HCT116 (cell line): ENCODE results near the gene PITRM1. TPM values are rescaled to one million over a fixed set of nuclear protein-coding genes. Genes with fewer than 3 reads are reported as not detected.

Source experiments
- ATAC-seq: fragments of 200-7000 bp; cut with Tn5 transposase; 2 replicates; pipeline ENCODE4 v1.9.1; 2020; ENCODE audit warnings: mild to moderate bottlenecking, moderate library complexity
- BruUV-seq: library from RNA; stranded (reverse); fragments of 400-500 nt; replicated peaks from 2 replicates; lab custom pipeline; 2021; lab: Mats Ljungman, UMichigan
- CTCF ChIA-PET: fragments of 300-600 bp; sonication (Branson Sonifier 250); formaldehyde crosslinking; loops from one replicate; lab custom pipeline; 2021; ENCODE audit warnings: antibody characterized with exemption; lab: Charles Lee
- POLR2A ChIA-PET: fragments of 300-600, 350-600 bp; sonication (Branson Sonifier 250); formaldehyde crosslinking; loops from one replicate; lab custom pipeline; 2021; ENCODE audit warnings: antibody characterized with exemption; lab: Charles Lee
- RAD21 ChIA-PET, 2 experiments: fragments of 300-600 bp; sonication (Branson Sonifier 250); formaldehyde crosslinking; loops; one replicate each; lab custom pipeline; 2023; ENCODE audit warnings: low total read pairs in 2 of 2; ENCODE audit not compliant: uncharacterized antibody in 2 of 2, unreplicated experiment in 2 of 2, low non-redundant PET in 1 of 2; lab: Charles Lee
- DNase-seq: peaks from one replicate; pipeline ENCODE4 v3.0.0-alpha.2; 2010; ENCODE audit warnings: low read depth, low spot score
- H2AFZ ChIP-seq: fragments of 200-600 bp; shearing (Covaris generic), sonication (generic); 2 replicates; pipeline ENCODE4 v1.6.1; 2017; ENCODE audit warnings: low read depth, mixed run types, mixed read lengths, antibody characterized with exemption, low read length; ENCODE audit not compliant: poor library complexity, severe bottlenecking
- H3K27ac ChIP-seq: 2 replicates; pipeline ENCODE4 v1.5.1; 2012; ENCODE audit warnings: low read depth, low read length
- H3K27me3 ChIP-seq: fragments of 200-600 bp; sonication (generic); 2 replicates; pipeline ENCODE4 v1.6.1; 2016; ENCODE audit warnings: mixed run types, low read length, mixed read lengths; ENCODE audit not compliant: insufficient read depth
- H3K36me3 ChIP-seq, 2 experiments: fragments of 200-500 bp in 1 of 2; fragments of 200-600 bp in 1 of 2; sonication (Bioruptor generic) in 1 of 2; sonication (generic) in 1 of 2; 2 replicates each; pipeline versions ENCODE4 v1.5.1 to v1.6.1; 2014 to 2016; ENCODE audit warnings: low read length in 2 of 2, inconsistent platforms in 1 of 2, mixed read lengths in 1 of 2, mixed run types in 1 of 2; ENCODE audit not compliant: insufficient read depth in 2 of 2, control insufficient read depth in 1 of 2
- H3K4me1 ChIP-seq, 2 experiments: fragments of 200-600 bp in 1 of 2; sonication (generic) in 1 of 2; 2 replicates each; pipeline versions ENCODE4 v1.5.1 to v1.6.1; 2012 to 2017; ENCODE audit warnings: low read length in 2 of 2, inconsistent platforms in 1 of 2, mild to moderate bottlenecking in 1 of 2, mixed read lengths in 1 of 2, mixed run types in 1 of 2, moderate library complexity in 1 of 2; ENCODE audit not compliant: insufficient read depth in 2 of 2, control insufficient read depth in 1 of 2
- H3K4me2 ChIP-seq: fragments of 200-600 bp; sonication (generic); 2 replicates; pipeline ENCODE4 v1.6.1; 2017; ENCODE audit warnings: mixed run types, low read length, mixed read lengths
- H3K4me3 ChIP-seq, 2 experiments: fragments of 200-600 bp in 1 of 2; sonication (generic) in 1 of 2; replicated peaks in 1 of 2; 2 replicates each; pipeline ENCODE4 v1.5.1; 2011 to 2016; ENCODE audit warnings: low read length in 2 of 2, control low read depth in 1 of 2, low read depth in 1 of 2, mild to moderate bottlenecking in 1 of 2, mixed read lengths in 1 of 2, mixed run types in 1 of 2
- H3K79me2 ChIP-seq: fragments of 200-600 bp; sonication (generic); 2 replicates; pipeline ENCODE4 v1.6.1; 2017; ENCODE audit warnings: mild to moderate bottlenecking, mixed run types, low read length, moderate library complexity, mixed read lengths; ENCODE audit not compliant: insufficient read depth
- H3K9ac ChIP-seq: fragments of 200-600 bp; sonication (generic); 2 replicates; pipeline ENCODE4 v1.6.1; 2016; ENCODE audit warnings: low read length, mixed read lengths
- H3K9me2 ChIP-seq: fragments of 200-600 bp; sonication (generic), shearing (Covaris generic); 2 replicates; pipeline ENCODE4 v1.6.1; 2017; ENCODE audit warnings: mixed run types, mild to moderate bottlenecking, moderate library complexity; ENCODE audit not compliant: insufficient read depth
- H3K9me3 ChIP-seq, 2 experiments: fragments of 200-500 bp in 1 of 2; fragments of 200-600 bp in 1 of 2; sonication (Bioruptor generic) in 1 of 2; sonication (generic) in 1 of 2; 2 replicates each; pipeline ENCODE4 v1.6.1; 2014 to 2017; ENCODE audit warnings: low read length in 2 of 2, mixed read lengths in 2 of 2, inconsistent platforms in 1 of 2, low read depth in 1 of 2, mild to moderate bottlenecking in 1 of 2, mixed run types in 1 of 2, moderate library complexity in 1 of 2; ENCODE audit not compliant: control insufficient read depth in 1 of 2, insufficient read depth in 1 of 2
- H4K20me1 ChIP-seq: fragments of 200-600 bp; sonication (generic), shearing (Covaris generic); 2 replicates; pipeline ENCODE4 v1.6.1; 2017; ENCODE audit warnings: mixed run types, mild to moderate bottlenecking, moderate library complexity; ENCODE audit not compliant: insufficient read depth
- POLR2A ChIP-seq: IDR thresholded peaks from 2 replicates; pipeline ENCODE4 v1.7.0; 2011; ENCODE audit warnings: borderline replicate concordance; ENCODE audit not compliant: insufficient read depth, insufficient read length; ENCODE audit errors: extremely low read depth
- RAD21 ChIP-seq: IDR thresholded peaks from 2 replicates; pipeline ENCODE4 v1.6.1; 2012; ENCODE audit warnings: low read depth, mild to moderate bottlenecking
- REST ChIP-seq: IDR thresholded peaks from 2 replicates; pipeline ENCODE4 v1.6.1; 2012; ENCODE audit warnings: low read depth
- SIN3A ChIP-seq: IDR thresholded peaks from 2 replicates; pipeline ENCODE4 v1.6.1; 2012; ENCODE audit warnings: low read depth
- SP1 ChIP-seq: IDR thresholded peaks from 2 replicates; pipeline ENCODE4 v1.6.1; 2012; ENCODE audit warnings: low read depth
- SRF ChIP-seq: IDR thresholded peaks from 2 replicates; pipeline ENCODE4 v1.6.1; 2012; ENCODE audit warnings: low read depth
- ZBTB33 ChIP-seq: IDR thresholded peaks from 2 replicates; pipeline ENCODE4 v1.6.1; 2011; ENCODE audit warnings: mild to moderate bottlenecking, low read length, moderate library complexity; ENCODE audit not compliant: insufficient replicate concordance; ENCODE audit errors: extremely low read depth
- ZNF274 ChIP-seq: fragments of 200-500 bp; sonication (Bioruptor generic); IDR thresholded peaks from 2 replicates; pipeline ENCODE4 v1.6.1; 2014; ENCODE audit warnings: mild to moderate bottlenecking, low read depth, low read length, inconsistent platforms
- intact Hi-C: fragments of 100-400 bp; cut with micrococcal nuclease; formaldehyde crosslinking; loops from 2 replicates; pipeline ENCODE4 v1.10.0; 2022
- total RNA-seq: library from RNA; stranded (reverse); gene quantifications from one replicate; pipeline ENCODE4 v1.2.1, GENCODE V29; 2021; ENCODE audit not compliant: unreplicated experiment
- TF ChIP-seq, protein P1 (sequence below), 3 experiments: fragments of 200-600 bp in 1 of 3; sonication (generic) in 1 of 3; IDR thresholded peaks in 2 of 3; conservative IDR thresholded peaks in 1 of 3; 2 replicates each; pipeline ENCODE4 v1.5.1; 2012 to 2017; ENCODE audit warnings: low read depth in 2 of 3, low read length in 2 of 3, antibody characterized with exemption in 1 of 3, borderline replicate concordance in 1 of 3, control low read depth in 1 of 3, mild to moderate bottlenecking in 1 of 3, mixed read lengths in 1 of 3, mixed run types in 1 of 3, moderate library complexity in 1 of 3; ENCODE audit not compliant: insufficient read depth in 1 of 3

The PITRM1 gene
- total RNA-seq, 1 experiment from 2014 or later, result 59.5 TPM

DNA sequence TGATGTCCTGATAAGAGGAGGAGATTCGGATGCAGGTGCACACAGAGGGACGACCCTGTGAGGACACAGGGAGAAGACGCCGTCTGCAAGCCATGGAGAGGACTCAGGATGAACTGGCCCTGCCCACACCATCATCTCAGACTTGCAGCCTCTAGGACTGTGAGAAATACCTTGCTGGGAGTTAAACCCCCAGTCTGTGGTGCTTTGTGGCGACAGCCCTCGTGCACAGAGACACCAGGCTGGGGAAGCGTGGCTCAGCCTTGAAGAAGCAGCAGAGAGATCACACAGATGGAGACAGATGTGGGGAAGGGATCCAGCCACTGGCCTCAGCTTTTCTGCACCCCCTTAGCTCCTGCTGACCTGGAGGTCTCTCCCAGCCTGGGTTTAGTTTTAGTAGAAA lies 26.3 kb upstream of the PITRM1 start:
- Histone ChIP-seq H3K27ac (no peak overlapping the region), H3K4me1 (peaks cover 7 to 14% of the 10 kb centered on the region in 2 experiments; a peak in 3 of 4 replicates), H3K4me3 (no peak overlapping the region), H3K9ac (no peak overlapping the region), H4K20me1 (no peaks in the 10 kb centered on the region), H3K9me3 (no peaks in the 10 kb centered on the region), H3K4me2 (no peak overlapping the region), H3K9me2 (no peaks in the 10 kb centered on the region), H3K36me3 (no peaks in the 10 kb centered on the region), H3K27me3 (peaks cover 24% of the 10 kb centered on the region; the same call in 1 of the 2 replicates), H2AFZ (no peak overlapping the region), H3K79me2 (no peaks in the 10 kb centered on the region)
- no TSS peak for BruUV-seq
- intact Hi-C loops, result loop anchor here (10.0 kb wide), 2 partner anchors 1316 to 1456 kb away; no protein-coding TSS in a partner anchor
- CTCF ChIA-PET, result no interaction called here
- DNase-seq (no peak), ATAC-seq (no peak)
- TF ChIP-seq ZBTB33 (no peak), SRF (no peak), REST (no peak), RAD21 (no peak), POLR2A (no peak), SIN3A (no peak), ZNF274 (no peak), SP1 (no peak)
- TF ChIP-seq, protein P1, sequence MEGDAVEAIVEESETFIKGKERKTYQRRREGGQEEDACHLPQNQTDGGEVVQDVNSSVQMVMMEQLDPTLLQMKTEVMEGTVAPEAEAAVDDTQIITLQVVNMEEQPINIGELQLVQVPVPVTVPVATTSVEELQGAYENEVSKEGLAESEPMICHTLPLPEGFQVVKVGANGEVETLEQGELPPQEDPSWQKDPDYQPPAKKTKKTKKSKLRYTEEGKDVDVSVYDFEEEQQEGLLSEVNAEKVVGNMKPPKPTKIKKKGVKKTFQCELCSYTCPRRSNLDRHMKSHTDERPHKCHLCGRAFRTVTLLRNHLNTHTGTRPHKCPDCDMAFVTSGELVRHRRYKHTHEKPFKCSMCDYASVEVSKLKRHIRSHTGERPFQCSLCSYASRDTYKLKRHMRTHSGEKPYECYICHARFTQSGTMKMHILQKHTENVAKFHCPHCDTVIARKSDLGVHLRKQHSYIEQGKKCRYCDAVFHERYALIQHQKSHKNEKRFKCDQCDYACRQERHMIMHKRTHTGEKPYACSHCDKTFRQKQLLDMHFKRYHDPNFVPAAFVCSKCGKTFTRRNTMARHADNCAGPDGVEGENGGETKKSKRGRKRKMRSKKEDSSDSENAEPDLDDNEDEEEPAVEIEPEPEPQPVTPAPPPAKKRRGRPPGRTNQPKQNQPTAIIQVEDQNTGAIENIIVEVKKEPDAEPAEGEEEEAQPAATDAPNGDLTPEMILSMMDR (IDR thresholded peaks at IDR 0.05 in 2 of 3, conservative IDR thresholded peaks at IDR 0.05 in 1 of 3; ENCODE audit: borderline replicate concordance in 1 of 3, insufficient read depth in 1 of 3, low read depth in 2 of 3, low read length in 2 of 3), result no peak
- RAD21 ChIA-PET, result no interaction called here
- POLR2A ChIA-PET, result no interaction called here
